Measurements from ENCODE around the gene NUDT10. TPM values are rescaled to one million over a fixed set of nuclear protein-coding genes. Genes with fewer than 3 reads are reported as not detected.
"Not testable (repeated sequence)": the region's sequence is repeated elsewhere in the genome, so short reads cannot be mapped to it uniquely, and the experiment has no call there.

Gene NUDT10
- 0.95 TPM for total RNA-seq

DNA sequence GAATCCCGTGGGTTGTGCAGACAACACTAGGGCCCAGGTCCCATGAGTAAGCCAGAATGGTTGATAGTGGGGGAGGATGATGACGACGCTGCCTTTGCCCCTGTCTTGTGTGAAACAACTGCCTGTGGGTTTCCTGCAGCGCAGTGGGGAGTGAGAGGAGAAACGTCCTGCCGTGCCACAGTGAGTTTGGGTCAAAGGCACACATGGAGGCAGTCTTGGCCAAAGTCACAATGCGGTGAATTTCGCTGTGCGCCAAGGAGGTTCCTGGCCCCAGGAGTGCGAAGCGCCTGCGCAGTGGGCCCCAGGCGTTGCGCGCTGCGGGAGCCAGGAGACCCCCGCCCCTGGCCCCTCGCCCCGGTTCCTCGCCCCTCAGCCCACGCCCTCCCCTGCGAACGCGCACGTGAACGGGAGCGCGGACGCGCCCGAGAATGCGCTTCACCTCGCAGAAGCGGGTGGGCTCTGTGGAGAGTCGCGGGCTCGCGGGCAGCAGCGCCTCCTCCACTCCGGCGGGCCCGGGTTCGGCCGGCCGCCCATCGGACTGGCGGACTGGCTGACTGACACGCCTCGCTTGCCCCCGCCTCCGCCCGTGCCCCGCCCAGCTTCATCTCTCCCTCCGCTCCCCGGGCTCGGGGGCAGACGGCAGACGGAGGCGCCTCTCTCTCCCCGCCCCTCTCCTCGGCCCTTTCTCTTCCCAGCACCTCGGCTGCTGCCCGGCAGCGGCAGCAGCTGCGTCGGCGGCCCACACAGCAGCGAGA lies at the start of gene NUDT10:
NUDT10 (plus strand) TSS at position 635 of the 755 bp plus-strand sequence. CDS start 144 bp downstream, outside the sequence.
- DNase-seq (ENCODE audit: low spot score), result no peak

DNA sequence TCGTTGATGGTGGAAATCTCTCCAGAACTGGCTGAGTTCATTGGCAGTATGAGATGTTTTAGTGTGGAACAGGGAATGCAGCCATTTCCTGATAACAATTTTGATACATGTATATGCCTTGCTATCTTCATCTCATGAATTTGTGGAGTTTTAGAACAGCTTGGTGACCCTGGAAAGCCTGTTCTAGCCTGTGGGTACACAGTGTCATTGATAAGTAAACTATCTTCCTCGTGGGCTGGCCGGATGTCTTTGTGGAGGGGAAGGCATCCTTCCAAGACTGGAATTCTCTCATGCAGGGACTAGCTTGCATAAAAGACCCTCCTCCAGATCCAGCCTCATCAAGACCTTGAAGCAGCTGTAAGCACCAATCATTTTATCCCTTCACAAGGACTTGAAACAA lies 40.2 kb upstream of the NUDT10 start:
- DNase-seq (ENCODE audit: low spot score), result no peak

DNA sequence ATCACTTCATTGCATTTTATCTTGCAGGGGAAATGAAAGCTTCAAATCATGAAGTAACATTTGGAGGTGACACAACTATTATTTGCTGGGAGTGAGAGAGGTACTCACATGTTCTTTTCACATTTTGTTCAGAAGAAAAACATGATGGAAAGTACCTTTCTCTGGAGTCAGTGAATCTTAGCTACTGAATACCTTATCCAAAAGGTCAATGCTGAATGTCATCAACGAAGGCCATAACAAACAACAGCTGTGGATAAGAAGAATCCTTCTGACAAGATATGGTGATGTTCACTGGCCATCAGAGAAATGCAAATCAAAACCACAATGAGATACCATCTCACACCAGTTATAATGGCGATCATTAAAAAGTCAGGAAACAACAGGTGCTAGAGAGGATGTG lies 36.5 kb upstream of the NUDT10 start:
- no peak for DNase-seq (ENCODE audit: low spot score)

DNA sequence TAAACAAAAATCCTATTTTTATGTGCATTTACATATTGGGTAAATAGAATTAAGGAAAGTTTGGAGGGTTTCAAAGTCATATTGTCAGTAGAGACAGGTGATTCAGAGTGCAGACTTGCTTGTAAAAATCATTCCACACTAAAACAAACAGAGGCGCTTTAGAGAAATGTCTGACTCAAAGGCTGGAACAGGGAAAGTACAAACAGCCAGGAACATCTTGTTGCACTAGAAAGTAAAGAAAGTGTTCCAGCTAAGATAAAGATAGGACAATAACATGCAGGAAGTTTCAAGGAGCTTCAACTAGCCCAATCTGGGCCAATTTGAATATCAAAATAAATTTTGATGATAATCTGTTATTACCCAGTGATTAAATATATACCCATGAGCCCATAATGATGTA lies 16.4 kb upstream of the NUDT10 start:
- no peak for DNase-seq (ENCODE audit: low spot score)

DNA sequence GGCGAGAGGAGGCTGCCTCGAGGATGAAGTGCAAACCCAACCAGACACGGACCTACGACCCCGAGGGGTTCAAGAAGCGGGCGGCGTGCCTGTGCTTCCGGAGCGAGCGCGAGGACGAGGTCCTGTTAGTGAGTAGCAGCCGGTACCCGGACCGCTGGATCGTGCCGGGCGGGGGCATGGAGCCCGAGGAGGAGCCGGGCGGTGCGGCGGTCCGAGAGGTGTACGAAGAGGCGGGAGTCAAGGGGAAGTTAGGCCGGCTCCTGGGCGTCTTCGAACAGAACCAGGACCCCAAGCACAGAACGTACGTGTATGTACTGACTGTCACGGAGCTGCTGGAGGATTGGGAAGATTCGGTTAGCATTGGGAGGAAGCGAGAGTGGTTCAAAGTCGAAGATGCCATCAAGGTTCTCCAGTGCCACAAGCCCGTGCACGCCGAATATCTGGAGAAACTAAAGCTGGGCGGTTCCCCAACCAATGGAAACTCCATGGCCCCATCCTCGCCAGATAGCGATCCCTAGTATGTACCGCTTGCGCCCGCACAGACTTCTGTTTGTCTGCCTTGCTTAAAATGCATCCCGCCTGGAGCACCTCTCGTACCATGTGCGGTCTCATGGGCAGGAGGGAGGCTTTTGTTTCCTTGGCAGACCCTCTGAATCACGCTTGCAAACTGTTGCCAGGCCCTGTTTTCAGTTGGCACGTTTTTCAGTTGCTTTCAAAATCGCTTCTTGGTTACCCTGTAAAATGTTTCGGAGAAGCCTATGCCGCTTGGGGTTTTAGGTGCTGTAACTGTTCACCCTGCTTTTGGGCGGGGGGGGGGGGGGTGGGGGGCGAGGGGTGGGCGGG lies 542 bp downstream of the NUDT10 start:
- DNase-seq (ENCODE audit: low spot score), result not testable (repeated sequence)

DNA sequence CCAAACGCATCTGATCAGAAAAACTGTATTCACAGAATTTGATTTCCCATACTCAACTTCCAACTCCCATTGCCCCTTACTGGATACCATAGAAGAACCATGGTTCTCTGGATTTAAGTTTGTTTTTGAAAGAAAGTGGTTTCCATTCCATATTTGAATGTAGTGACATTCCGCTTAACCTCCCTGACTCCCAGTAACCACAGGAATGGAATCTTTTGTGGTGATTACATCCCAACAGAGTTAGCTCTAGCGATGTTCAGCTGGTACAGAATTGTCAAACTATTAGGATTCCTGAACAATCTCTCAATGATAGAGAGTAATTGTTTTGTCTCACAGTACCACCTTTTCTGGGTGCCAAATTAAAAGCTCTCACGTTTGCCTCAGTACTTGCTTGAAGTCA lies 1.7 kb downstream of the NUDT10 start:
- no peak for DNase-seq (ENCODE audit: low spot score)

DNA sequence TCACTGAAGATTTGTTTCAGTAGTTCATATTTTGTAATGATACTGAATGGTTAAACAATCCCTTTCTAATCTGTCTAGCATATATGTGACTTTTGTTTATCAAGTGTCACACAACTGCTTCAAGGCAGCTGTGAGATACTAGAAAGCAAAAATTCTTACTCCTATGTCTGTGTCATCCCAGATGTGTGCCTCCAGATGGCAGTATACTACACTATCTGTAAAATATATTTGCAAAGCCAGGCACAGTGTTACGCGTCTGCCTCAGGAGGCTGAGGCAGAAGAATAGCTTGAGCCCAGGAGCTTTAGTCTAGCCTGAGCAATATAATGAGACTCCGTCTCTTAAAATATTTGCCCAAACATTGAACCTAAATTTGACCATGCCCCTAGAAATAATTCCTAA lies 4.0 kb downstream of the NUDT10 start:
- DNase-seq (ENCODE audit: low spot score), result no peak

DNA sequence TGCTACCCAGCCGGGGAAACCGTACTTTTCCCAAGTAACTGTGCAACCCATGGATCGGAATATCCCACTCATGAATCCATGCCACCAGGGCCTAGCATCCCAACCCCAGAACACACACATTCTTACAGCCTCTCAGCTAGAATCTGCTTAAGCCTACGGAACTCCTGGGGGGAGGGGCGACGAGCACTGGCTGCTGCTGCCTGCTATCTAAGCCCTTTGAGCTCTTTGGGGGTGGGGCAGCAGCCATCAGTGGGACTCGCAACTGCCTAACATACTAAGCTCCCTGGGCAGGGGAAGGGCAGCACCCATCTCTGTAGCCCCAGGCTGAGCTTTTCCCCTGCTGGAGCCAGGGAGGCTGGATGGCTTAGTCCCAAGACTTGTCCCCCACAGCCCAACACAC lies 28.6 kb downstream of the NUDT10 start:
- no peak for DNase-seq (ENCODE audit: low spot score)

DNA sequence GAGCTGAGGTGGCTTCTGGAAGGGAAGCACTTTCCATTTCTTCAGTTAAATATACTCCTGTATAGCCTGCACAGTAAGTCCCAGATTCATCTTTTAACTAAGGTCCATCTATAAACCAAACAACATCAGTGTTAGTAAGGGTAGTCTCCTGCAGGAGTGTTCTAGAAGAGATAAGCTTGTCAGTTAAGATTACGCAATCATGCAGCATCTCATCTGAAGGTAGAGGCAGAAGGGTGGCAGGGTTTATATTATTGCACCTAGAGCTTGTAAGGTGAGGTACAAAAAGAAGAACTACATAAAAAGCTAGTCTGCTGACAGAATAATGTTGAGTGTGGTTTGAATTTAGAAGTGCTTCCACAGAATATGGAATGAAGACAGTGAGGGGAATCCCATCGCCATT lies 44.0 kb downstream of the NUDT10 start:
- DNase-seq (ENCODE audit: low spot score), result no peak

Other genes starting within 250 kb of the NUDT10 start
- 1.5 TPM for gene NUDT11, start 163.8 kb downstream of the NUDT10 start, total RNA-seq